ENCODE data around the gene TBCD.

GRCh38 chr17:82924214-82924613 lies 172.3 kb downstream of the TBCD start:
- TF ChIP-seq EP300 (conservative IDR thresholded peaks at IDR 0.05; ENCODE audit: poor library complexity, severe bottlenecking) (no peak), EZH2 (IDR thresholded peaks at IDR 0.05; ENCODE audit: borderline replicate concordance, insufficient read depth, low read length, poor library complexity, severe bottlenecking) (no peak), CTCF (IDR thresholded peaks at IDR 0.05; ENCODE audit: poor library complexity, severe bottlenecking) (no peak), SMC3 (conservative IDR thresholded peaks at IDR 0.05; ENCODE audit: poor library complexity) (no peak), POLR2AphosphoS5 (IDR thresholded peaks at IDR 0.05) (no peak), TAF1 (IDR thresholded peaks at IDR 0.05; ENCODE audit: low read depth) (no peak)

Data from neural cell (in vitro differentiated cells).